ENCODE results near the gene PTPRC.
"Not testable (repeated sequence)": the region's sequence is repeated elsewhere in the genome, so short reads cannot be mapped to it uniquely, and the experiment has no call there.

PTPRC gene

GRCh38 chr1:198638894-198639635, at the start of gene PTPRC:
PTPRC (plus strand) TSS chr1:198639040; CDS start chr1:198639269, 229 bp downstream.
- ATAC-seq, result peak; percentile 45 to 50

GRCh38 chr1:198590454-198590853, 48.4 kb upstream of the PTPRC start:
- ATAC-seq, result no peak

- ATAC-seq, result no peak
Measured at GRCh38 chr1:198595765-198596164, 43.1 kb upstream of the PTPRC start.

- peak in 1 of 2 donors; percentile 28 for ATAC-seq
Measured at GRCh38 chr1:198597690-198598430, 41.0 kb upstream of the PTPRC start.

GRCh38 chr1:198598796-198599321, 40.0 kb upstream of the PTPRC start:
- peak; percentile 66 to 71 for ATAC-seq

- ATAC-seq, result no peak
Measured at GRCh38 chr1:198599749-198600148, 39.1 kb upstream of the PTPRC start.

GRCh38 chr1:198600906-198601305, 37.9 kb upstream of the PTPRC start:
- no peak for ATAC-seq

GRCh38 chr1:198601310-198601709, 37.5 kb upstream of the PTPRC start:
- ATAC-seq, result not testable (repeated sequence)

GRCh38 chr1:198601936-198602889, 36.6 kb upstream of the PTPRC start:
- ATAC-seq, result peak; percentile 22 to 34

- ATAC-seq, result no peak
Measured at GRCh38 chr1:198604975-198605374, 33.9 kb upstream of the PTPRC start.

- ATAC-seq, result no peak
Measured at GRCh38 chr1:198605406-198605805, 33.4 kb upstream of the PTPRC start.

GRCh38 chr1:198606020-198606438, 32.8 kb upstream of the PTPRC start:
- no peak for ATAC-seq

GRCh38 chr1:198607714-198608113, 31.1 kb upstream of the PTPRC start:
- ATAC-seq, result no peak

- no peak for ATAC-seq
Measured at GRCh38 chr1:198610362-198610761, 28.5 kb upstream of the PTPRC start.

GRCh38 chr1:198611219-198611618, 27.6 kb upstream of the PTPRC start:
- peak; percentile 39 for ATAC-seq

- ATAC-seq, result peak; percentile 51 to 63
Measured at GRCh38 chr1:198612471-198613260, 26.2 kb upstream of the PTPRC start.

GRCh38 chr1:198617406-198617805, 21.4 kb upstream of the PTPRC start:
- no peak for ATAC-seq

- peak; percentile 42 to 62 for ATAC-seq
Measured at GRCh38 chr1:198619375-198620140, 19.3 kb upstream of the PTPRC start.

GRCh38 chr1:198620218-198620617, 18.6 kb upstream of the PTPRC start:
- ATAC-seq, result no peak

- peak; percentile 66 to 68 for ATAC-seq
Measured at GRCh38 chr1:198620951-198621824, 17.7 kb upstream of the PTPRC start.

Measured in activated CD4-positive, CD25-positive, alpha-beta regulatory T cell treated with anti-CD3 and anti-CD28 coated beads, Interleukin-2, amount 50 U/mL, for 24 hours (primary cell).